ENCODE data around the gene PPARD.

GRCh38 chr6:35401514-35401913 is 59.2 kb downstream of the PPARD start:
- TF ChIP-seq POLR2A (IDR thresholded peaks at IDR 0.05) (no peak), CTCF (IDR thresholded peaks at IDR 0.05) (no peak)
